Measurements from ENCODE around the gene APP. TPM values are rescaled to one million over a fixed set of nuclear protein-coding genes. Genes with fewer than 3 reads are reported as not detected.

The APP gene
- total RNA-seq, 2 donors from 2014 or later: 460 to 557 TPM

DNA sequence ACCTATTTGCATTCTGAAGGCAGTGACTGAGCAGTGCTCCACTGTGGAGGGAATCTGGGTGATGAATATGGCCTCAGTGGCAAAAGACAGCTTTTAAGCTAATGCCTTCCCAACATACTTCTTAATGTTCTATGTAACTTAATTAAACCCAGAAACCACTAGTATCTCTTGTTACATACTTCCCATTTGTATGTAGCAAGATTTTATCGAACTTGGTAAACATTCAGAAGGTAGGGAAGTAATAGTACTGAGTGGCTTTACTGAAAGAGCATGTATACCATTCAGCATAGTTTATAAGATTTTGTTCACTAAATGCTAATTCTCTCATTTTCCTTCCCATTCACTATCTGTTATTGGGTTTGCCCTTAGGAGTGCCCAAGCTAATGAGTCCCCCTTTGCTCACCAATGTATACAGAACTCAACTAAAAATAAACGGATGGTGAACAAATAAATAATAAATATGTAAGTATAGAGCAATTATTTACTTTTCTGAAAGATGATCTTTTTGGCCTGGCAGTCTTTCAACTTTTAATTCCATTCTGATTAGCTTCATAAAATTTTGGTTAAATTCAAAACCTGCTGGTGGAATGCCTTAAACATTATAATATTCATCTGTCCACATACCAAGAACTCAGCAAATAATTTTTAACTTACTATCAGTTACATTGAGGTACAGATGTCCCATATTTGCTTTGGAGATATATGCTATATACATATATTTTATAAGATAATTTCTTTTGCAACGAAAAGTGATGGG is 204.4 kb downstream of the APP start:
- H3K27ac ChIP-seq (ENCODE audit: low read depth, low read length): no peak overlapping the region
- peaks cover 73% of the 10 kb centered on the region for H3K36me3 ChIP-seq (ENCODE audit: control insufficient read depth, insufficient read depth, low read length)
- H3K27me3 Mint-ChIP-seq (ENCODE audit: insufficient read depth): no peaks in the 10 kb centered on the region
- no peak for DNase-seq
- peaks cover 9% of the 10 kb centered on the region for H3K4me1 ChIP-seq (ENCODE audit: control insufficient read depth, insufficient read depth, low read length)
- H3K9me3 ChIP-seq (ENCODE audit: control insufficient read depth, low read length): no peaks in the 10 kb centered on the region
- peaks cover 1% of the 10 kb centered on the region for H3K9me3 Mint-ChIP-seq
- H3K4me3 ChIP-seq (ENCODE audit: low read length): no peak overlapping the region
- H3K36me3 Mint-ChIP-seq (ENCODE audit: low read depth): peaks cover 58% of the 10 kb centered on the region
- 100% methylated on average over 1 of the region's 3 CpGs; no CpG with 5 or more reads in 1 of the 2 experiments for WGBS, 2 experiments (ENCODE audit: insufficient coverage in 1 of 2, insufficient read length in 1 of 2)
- TF ChIP-seq, protein P1, sequence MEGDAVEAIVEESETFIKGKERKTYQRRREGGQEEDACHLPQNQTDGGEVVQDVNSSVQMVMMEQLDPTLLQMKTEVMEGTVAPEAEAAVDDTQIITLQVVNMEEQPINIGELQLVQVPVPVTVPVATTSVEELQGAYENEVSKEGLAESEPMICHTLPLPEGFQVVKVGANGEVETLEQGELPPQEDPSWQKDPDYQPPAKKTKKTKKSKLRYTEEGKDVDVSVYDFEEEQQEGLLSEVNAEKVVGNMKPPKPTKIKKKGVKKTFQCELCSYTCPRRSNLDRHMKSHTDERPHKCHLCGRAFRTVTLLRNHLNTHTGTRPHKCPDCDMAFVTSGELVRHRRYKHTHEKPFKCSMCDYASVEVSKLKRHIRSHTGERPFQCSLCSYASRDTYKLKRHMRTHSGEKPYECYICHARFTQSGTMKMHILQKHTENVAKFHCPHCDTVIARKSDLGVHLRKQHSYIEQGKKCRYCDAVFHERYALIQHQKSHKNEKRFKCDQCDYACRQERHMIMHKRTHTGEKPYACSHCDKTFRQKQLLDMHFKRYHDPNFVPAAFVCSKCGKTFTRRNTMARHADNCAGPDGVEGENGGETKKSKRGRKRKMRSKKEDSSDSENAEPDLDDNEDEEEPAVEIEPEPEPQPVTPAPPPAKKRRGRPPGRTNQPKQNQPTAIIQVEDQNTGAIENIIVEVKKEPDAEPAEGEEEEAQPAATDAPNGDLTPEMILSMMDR (conservative IDR thresholded peaks at IDR 0.05): no peak
- no peak overlapping the region for H3K9ac ChIP-seq (ENCODE audit: extremely low read depth, low read length, poor library complexity, severe bottlenecking)
- no peak overlapping the region for H3K4me3 Mint-ChIP-seq
- H3K27me3 ChIP-seq (ENCODE audit: control insufficient read depth, insufficient read depth, low read length, poor library complexity, severe bottlenecking): no peaks in the 10 kb centered on the region
- H3K4me1 Mint-ChIP-seq: peaks cover 19% of the 10 kb centered on the region
- H3K27ac Mint-ChIP-seq: no peak overlapping the region

DNA sequence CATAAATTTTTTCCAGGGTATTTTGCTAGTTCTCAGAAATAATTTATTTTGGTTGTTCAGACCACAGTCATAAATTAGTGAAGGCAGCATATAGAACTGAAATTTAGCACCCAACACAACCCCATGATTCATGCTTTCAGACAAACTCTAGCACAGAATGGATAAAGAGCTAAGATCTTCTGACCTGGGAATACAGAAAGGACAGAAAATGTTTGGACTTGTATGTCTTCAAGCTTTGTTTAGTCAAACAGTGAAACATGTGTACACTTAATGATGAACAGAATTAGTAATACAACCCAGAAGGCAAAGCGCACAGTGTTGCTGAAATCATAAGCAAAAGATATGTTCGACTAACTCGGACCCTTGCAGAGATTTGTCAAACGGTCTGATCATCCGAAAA is 205.6 kb downstream of the APP start:
- WGBS, 2 experiments (ENCODE audit: insufficient coverage in 1 of 2, insufficient read length in 1 of 2): 94 to 97% methylated on average over 5 of the region's 5 CpGs
- H3K36me3 ChIP-seq (ENCODE audit: control insufficient read depth, insufficient read depth, low read length): peaks cover 61% of the 10 kb centered on the region
- Mint-ChIP-seq H3K27me3 (ENCODE audit: insufficient read depth) (no peaks in the 10 kb centered on the region), H3K4me1 (peaks cover 31% of the 10 kb centered on the region), H3K4me3 (no peak overlapping the region), H3K27ac (no peak overlapping the region), H3K9me3 (peaks cover 1% of the 10 kb centered on the region), H3K36me3 (ENCODE audit: low read depth) (peaks cover 49% of the 10 kb centered on the region)
- H3K4me1 ChIP-seq (ENCODE audit: control insufficient read depth, insufficient read depth, low read length): peaks cover 9% of the 10 kb centered on the region
- H3K27ac ChIP-seq (ENCODE audit: low read depth, low read length): no peak overlapping the region
- no peak overlapping the region for H3K4me3 ChIP-seq (ENCODE audit: low read length)
- no peak for DNase-seq
- H3K9ac ChIP-seq (ENCODE audit: extremely low read depth, low read length, poor library complexity, severe bottlenecking): no peak overlapping the region
- H3K27me3 ChIP-seq (ENCODE audit: control insufficient read depth, insufficient read depth, low read length, poor library complexity, severe bottlenecking): no peaks in the 10 kb centered on the region
- no peaks in the 10 kb centered on the region for H3K9me3 ChIP-seq (ENCODE audit: control insufficient read depth, low read length)
- TF ChIP-seq, protein P1 (conservative IDR thresholded peaks at IDR 0.05): no peak

DNA sequence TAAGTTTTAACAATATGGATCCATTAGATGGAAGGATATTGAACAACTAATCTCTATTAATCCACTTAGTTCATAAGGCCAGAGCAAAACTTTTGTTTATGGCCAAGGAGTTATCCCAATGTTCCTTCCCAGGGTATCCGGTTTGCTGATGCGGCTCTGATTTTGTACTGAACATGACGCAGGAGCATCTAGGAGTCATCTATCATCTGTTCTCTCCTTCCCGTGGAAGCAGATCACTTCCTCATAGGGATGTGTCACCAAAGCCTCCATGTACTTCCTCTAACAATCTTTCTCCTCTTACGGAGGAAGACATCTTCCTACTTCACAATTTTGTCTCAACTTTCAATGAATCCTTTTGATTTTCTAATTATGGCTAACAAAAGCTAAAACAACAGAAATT is 206.6 kb downstream of the APP start:
- no peaks in the 10 kb centered on the region for H3K27me3 Mint-ChIP-seq (ENCODE audit: insufficient read depth)
- Histone ChIP-seq H3K9me3 (ENCODE audit: control insufficient read depth, low read length) (no peaks in the 10 kb centered on the region), H3K4me3 (ENCODE audit: low read length) (no peak overlapping the region), H3K27me3 (ENCODE audit: control insufficient read depth, insufficient read depth, low read length, poor library complexity, severe bottlenecking) (no peaks in the 10 kb centered on the region), H3K27ac (ENCODE audit: low read depth, low read length) (no peak overlapping the region), H3K9ac (ENCODE audit: extremely low read depth, low read length, poor library complexity, severe bottlenecking) (no peak overlapping the region), H3K4me1 (ENCODE audit: control insufficient read depth, insufficient read depth, low read length) (peaks cover 16% of the 10 kb centered on the region), H3K36me3 (ENCODE audit: control insufficient read depth, insufficient read depth, low read length) (peaks cover 63% of the 10 kb centered on the region)
- H3K4me1 Mint-ChIP-seq: peaks cover 39% of the 10 kb centered on the region
- H3K9me3 Mint-ChIP-seq: no peaks in the 10 kb centered on the region
- 92 to 95% methylated on average over 4 to 5 of the region's 5 CpGs for WGBS, 2 experiments (ENCODE audit: insufficient coverage in 1 of 2, insufficient read length in 1 of 2)
- no peak overlapping the region for H3K27ac Mint-ChIP-seq
- peaks cover 50% of the 10 kb centered on the region for H3K36me3 Mint-ChIP-seq (ENCODE audit: low read depth)
- DNase-seq: no peak
- H3K4me3 Mint-ChIP-seq: no peak overlapping the region
- TF ChIP-seq, protein P1 (conservative IDR thresholded peaks at IDR 0.05): no peak

Measured in endodermal cell (in vitro differentiated cells).